GM19193 (cell line): ENCODE data around the gene SPATA2L.
A peak's percentile ranks its signal among the peaks of the same experiment; 100 is the strongest.

Experiments
- POLR2A ChIP-seq: IDR thresholded peaks from 4 replicates; pipeline ENCODE4 v1.6.1; 2011; ENCODE audit not compliant: insufficient read depth, insufficient read length; ENCODE audit errors: extremely low read depth

Gene SPATA2L

GRCh38 chr16:89732918-89733242, 31.4 kb upstream of the SPATA2L start:
- no peak for TF ChIP-seq POLR2A

- TF ChIP-seq POLR2A: peak; percentile 16
These were observed 30.8 kb upstream of the SPATA2L start for GRCh38 chr16:89732142-89732917.

GRCh38 chr16:89730610-89731234, 29.2 kb upstream of the SPATA2L start:
- no peak for TF ChIP-seq POLR2A

- no peak for TF ChIP-seq POLR2A
These were observed 28.5 kb upstream of the SPATA2L start for GRCh38 chr16:89729863-89730593.

GRCh38 chr16:89729293-89729692, 27.8 kb upstream of the SPATA2L start:
- TF ChIP-seq POLR2A: no peak

- TF ChIP-seq POLR2A: no peak
These were observed 26.1 kb upstream of the SPATA2L start for GRCh38 chr16:89727406-89728120.

- no peak for TF ChIP-seq POLR2A
These were observed 22.1 kb upstream of the SPATA2L start for GRCh38 chr16:89723279-89724250.

GRCh38 chr16:89722392-89723278, 21.1 kb upstream of the SPATA2L start:
- no peak for TF ChIP-seq POLR2A

GRCh38 chr16:89721546-89722391, 20.3 kb upstream of the SPATA2L start:
- peak; percentile 10 for TF ChIP-seq POLR2A

GRCh38 chr16:89720813-89721545, 19.5 kb upstream of the SPATA2L start, which contains the start of the genes VPS9D1 and ZNF276:
Gene VPS9D1 (minus strand): TSS chr16:89720898. CDS start chr16:89720861, 37 bp downstream.
Gene ZNF276 (plus strand): TSS chr16:89721537. CDS start chr16:89721641, 104 bp downstream.
- peak; percentile 62 for TF ChIP-seq POLR2A

GRCh38 chr16:89720551-89720812, 19.0 kb upstream of the SPATA2L start:
- TF ChIP-seq POLR2A: no peak
